Measurements from ENCODE around the gene ZBTB7A. TPM values are rescaled to one million over a fixed set of nuclear protein-coding genes. Genes with fewer than 3 reads are reported as not detected.

ZBTB7A gene
- polyA plus RNA-seq, 4 donors = 14.3 to 35.6 (median 21.9) TPM

GRCh38 chr19:4096049-4096892 lies 29.6 kb upstream of the ZBTB7A start:
- peak in 1 of 2 donors; percentile 90 for DNase-seq
- H3K27ac ChIP-seq (ENCODE audit: low read depth in 1 of 3, low read length in 2 of 3) = peak overlapping the region in 2 of 3 donors; percentile 82 to 83
- H3K27me3 ChIP-seq (ENCODE audit: control insufficient read depth in 3 of 3, insufficient read depth in 3 of 3, low read length in 3 of 3) = no peaks in the 10 kb centered on the region
- H3K4me3 ChIP-seq (ENCODE audit: low read depth in 1 of 3, low read length in 3 of 3) = no peak overlapping the region
- no peaks in the 10 kb centered on the region for H3K4me1 ChIP-seq (ENCODE audit: control insufficient read depth in 3 of 3, insufficient read depth in 2 of 3, low read depth in 1 of 3, low read length in 2 of 3)
- H3K9me3 ChIP-seq (ENCODE audit: control insufficient read depth in 2 of 2, insufficient read depth in 1 of 2, low read depth in 1 of 2, low read length in 1 of 2) = peaks cover 0 to 3% of the 10 kb centered on the region in 2 donors
- H3K36me3 ChIP-seq (ENCODE audit: control insufficient read depth in 3 of 3, insufficient read depth in 2 of 3, low read depth in 1 of 3, low read length in 3 of 3) = peaks cover 19 to 99% (median 19%) of the 10 kb centered on the region in 3 donors
- 41 to 75% (median 58%) methylated on average over 31 of the region's 31 CpGs for WGBS, 3 donors
- FAIRE-seq = no peak

- no peaks in the 10 kb centered on the region for H3K27me3 ChIP-seq (ENCODE audit: control insufficient read depth in 3 of 3, insufficient read depth in 3 of 3, low read length in 3 of 3)
- H3K4me3 ChIP-seq (ENCODE audit: low read depth in 1 of 3, low read length in 3 of 3) = no peak overlapping the region
- H3K27ac ChIP-seq (ENCODE audit: low read depth in 1 of 3, low read length in 2 of 3) = peak overlapping the region in 2 of 3 donors; percentile 1 to 3
- peaks cover 15 to 97% (median 16%) of the 10 kb centered on the region in 3 donors for H3K36me3 ChIP-seq (ENCODE audit: control insufficient read depth in 3 of 3, insufficient read depth in 2 of 3, low read depth in 1 of 3, low read length in 3 of 3)
- FAIRE-seq (no peak), DNase-seq (no peak)
- WGBS, 3 donors = 86 to 96% (median 91%) methylated on average over 11 to 12 of the region's 12 CpGs
- no peaks in the 10 kb centered on the region for H3K4me1 ChIP-seq (ENCODE audit: control insufficient read depth in 3 of 3, insufficient read depth in 2 of 3, low read depth in 1 of 3, low read length in 2 of 3)
- peaks cover 0 to 3% of the 10 kb centered on the region in 2 donors for H3K9me3 ChIP-seq (ENCODE audit: control insufficient read depth in 2 of 2, insufficient read depth in 1 of 2, low read depth in 1 of 2, low read length in 1 of 2)
Observed at GRCh38 chr19:4095488-4095844, 28.8 kb upstream of the ZBTB7A start.

- no peak for FAIRE-seq
- no peaks in the 10 kb centered on the region for H3K27me3 ChIP-seq (ENCODE audit: control insufficient read depth in 3 of 3, insufficient read depth in 3 of 3, low read length in 3 of 3)
- peaks cover 13 to 97% (median 14%) of the 10 kb centered on the region in 3 donors for H3K36me3 ChIP-seq (ENCODE audit: control insufficient read depth in 3 of 3, insufficient read depth in 2 of 3, low read depth in 1 of 3, low read length in 3 of 3)
- no peak overlapping the region for H3K4me3 ChIP-seq (ENCODE audit: low read depth in 1 of 3, low read length in 3 of 3)
- DNase-seq = peak in 1 of 2 donors; percentile 72
- WGBS, 3 donors = 78 to 89% (median 85%) methylated on average over 32 to 35 of the region's 35 CpGs
- H3K27ac ChIP-seq (ENCODE audit: low read depth in 1 of 3, low read length in 2 of 3) = peak overlapping the region in 2 of 3 donors; percentile 1 to 3
- H3K9me3 ChIP-seq (ENCODE audit: control insufficient read depth in 2 of 2, insufficient read depth in 1 of 2, low read depth in 1 of 2, low read length in 1 of 2) = peaks cover 0 to 3% of the 10 kb centered on the region in 2 donors
- no peaks in the 10 kb centered on the region for H3K4me1 ChIP-seq (ENCODE audit: control insufficient read depth in 3 of 3, insufficient read depth in 2 of 3, low read depth in 1 of 3, low read length in 2 of 3)
Observed at GRCh38 chr19:4094761-4095487, 28.2 kb upstream of the ZBTB7A start.

GRCh38 chr19:4094291-4094690 lies 27.6 kb upstream of the ZBTB7A start:
- WGBS, 3 donors = 94 to 98% (median 95%) methylated on average over 15 to 19 of the region's 19 CpGs
- FAIRE-seq = no peak
- H3K27me3 ChIP-seq (ENCODE audit: control insufficient read depth in 3 of 3, insufficient read depth in 3 of 3, low read length in 3 of 3) = no peaks in the 10 kb centered on the region
- no peak overlapping the region for H3K27ac ChIP-seq (ENCODE audit: low read depth in 1 of 3, low read length in 2 of 3)
- H3K4me1 ChIP-seq (ENCODE audit: control insufficient read depth in 3 of 3, insufficient read depth in 2 of 3, low read depth in 1 of 3, low read length in 2 of 3) = no peaks in the 10 kb centered on the region
- peaks cover 12 to 97% (median 12%) of the 10 kb centered on the region in 3 donors for H3K36me3 ChIP-seq (ENCODE audit: control insufficient read depth in 3 of 3, insufficient read depth in 2 of 3, low read depth in 1 of 3, low read length in 3 of 3)
- no peak for DNase-seq
- H3K9me3 ChIP-seq (ENCODE audit: control insufficient read depth in 2 of 2, insufficient read depth in 1 of 2, low read depth in 1 of 2, low read length in 1 of 2) = peaks cover 0 to 3% of the 10 kb centered on the region in 2 donors
- H3K4me3 ChIP-seq (ENCODE audit: low read depth in 1 of 3, low read length in 3 of 3) = no peak overlapping the region

- Histone ChIP-seq H3K9me3 (ENCODE audit: control insufficient read depth in 2 of 2, insufficient read depth in 1 of 2, low read depth in 1 of 2, low read length in 1 of 2) (peaks cover 0 to 3% of the 10 kb centered on the region in 2 donors), H3K4me3 (ENCODE audit: low read depth in 1 of 3, low read length in 3 of 3) (no peak overlapping the region), H3K36me3 (ENCODE audit: control insufficient read depth in 3 of 3, insufficient read depth in 2 of 3, low read depth in 1 of 3, low read length in 3 of 3) (peaks cover 7 to 95% (median 9%) of the 10 kb centered on the region in 3 donors), H3K27ac (ENCODE audit: low read depth in 1 of 3, low read length in 2 of 3) (no peak overlapping the region), H3K4me1 (ENCODE audit: control insufficient read depth in 3 of 3, insufficient read depth in 2 of 3, low read depth in 1 of 3, low read length in 2 of 3) (no peaks in the 10 kb centered on the region), H3K27me3 (ENCODE audit: control insufficient read depth in 3 of 3, insufficient read depth in 3 of 3, low read length in 3 of 3) (no peaks in the 10 kb centered on the region)
- DNase-seq (no peak), FAIRE-seq (no peak)
- 92 to 95% (median 95%) methylated on average over 17 to 18 of the region's 18 CpGs for WGBS, 3 donors
Observed at GRCh38 chr19:4093643-4094175, 27.0 kb upstream of the ZBTB7A start.

GRCh38 chr19:4090356-4091220 lies 23.9 kb upstream of the ZBTB7A start:
- WGBS, 3 donors = 88 to 92% (median 92%) methylated on average over 44 to 52 of the region's 52 CpGs
- FAIRE-seq = no peak
- Histone ChIP-seq H3K4me3 (ENCODE audit: low read depth in 1 of 3, low read length in 3 of 3) (no peak overlapping the region), H3K4me1 (ENCODE audit: control insufficient read depth in 3 of 3, insufficient read depth in 2 of 3, low read depth in 1 of 3, low read length in 2 of 3) (peaks cover 4 to 11% (median 6%) of the 10 kb centered on the region in 3 donors), H3K27ac (ENCODE audit: low read depth in 1 of 3, low read length in 2 of 3) (no peak overlapping the region), H3K27me3 (ENCODE audit: control insufficient read depth in 3 of 3, insufficient read depth in 3 of 3, low read length in 3 of 3) (no peaks in the 10 kb centered on the region), H3K36me3 (ENCODE audit: control insufficient read depth in 3 of 3, insufficient read depth in 2 of 3, low read depth in 1 of 3, low read length in 3 of 3) (peaks cover 5 to 75% (median 9%) of the 10 kb centered on the region in 3 donors), H3K9me3 (ENCODE audit: control insufficient read depth in 2 of 2, insufficient read depth in 1 of 2, low read depth in 1 of 2, low read length in 1 of 2) (peaks cover 0 to 3% of the 10 kb centered on the region in 2 donors)
- DNase-seq = no peak

- peaks cover 4 to 11% (median 6%) of the 10 kb centered on the region in 3 donors for H3K4me1 ChIP-seq (ENCODE audit: control insufficient read depth in 3 of 3, insufficient read depth in 2 of 3, low read depth in 1 of 3, low read length in 2 of 3)
- H3K4me3 ChIP-seq (ENCODE audit: low read depth in 1 of 3, low read length in 3 of 3) = no peak overlapping the region
- H3K27me3 ChIP-seq (ENCODE audit: control insufficient read depth in 3 of 3, insufficient read depth in 3 of 3, low read length in 3 of 3) = no peaks in the 10 kb centered on the region
- 91 to 97% (median 92%) methylated on average over 21 to 22 of the region's 22 CpGs for WGBS, 3 donors
- FAIRE-seq (no peak), DNase-seq (no peak)
- peak overlapping the region in 2 of 3 donors; percentile 16 to 57 for H3K27ac ChIP-seq (ENCODE audit: low read depth in 1 of 3, low read length in 2 of 3)
- H3K9me3 ChIP-seq (ENCODE audit: control insufficient read depth in 2 of 2, insufficient read depth in 1 of 2, low read depth in 1 of 2, low read length in 1 of 2) = no peaks in the 10 kb centered on the region
- peaks cover 5 to 69% (median 9%) of the 10 kb centered on the region in 3 donors for H3K36me3 ChIP-seq (ENCODE audit: control insufficient read depth in 3 of 3, insufficient read depth in 2 of 3, low read depth in 1 of 3, low read length in 3 of 3)
Observed at GRCh38 chr19:4089946-4090345, 23.2 kb upstream of the ZBTB7A start.

Data from small intestine (tissue), 7 donors.